ENCODE results near the gene PITPNB. TPM values are rescaled to one million over a fixed set of nuclear protein-coding genes. Genes with fewer than 3 reads are reported as not detected.

Gene PITPNB
- total RNA-seq, 1 donor from 2014 or later, result 58.6 TPM

- H3K4me1 ChIP-seq, result peaks cover 39% of the 10 kb centered on the region
Observed at GRCh38 chr22:27871306-27872014, 47.6 kb downstream of the PITPNB start.

GRCh38 chr22:27870234-27871191, 48.5 kb downstream of the PITPNB start:
- Histone ChIP-seq H3K4me3 (no peak overlapping the region), H3K27ac (no peak overlapping the region), H3K27me3 (ENCODE audit: low read depth) (no peaks in the 10 kb centered on the region), H3K4me1 (peaks cover 40% of the 10 kb centered on the region), H3K36me3 (peaks cover 40% of the 10 kb centered on the region), H3K9me3 (no peaks in the 10 kb centered on the region)
- DNase-seq (no peak), ATAC-seq (no peak)
- TF ChIP-seq, protein P1, sequence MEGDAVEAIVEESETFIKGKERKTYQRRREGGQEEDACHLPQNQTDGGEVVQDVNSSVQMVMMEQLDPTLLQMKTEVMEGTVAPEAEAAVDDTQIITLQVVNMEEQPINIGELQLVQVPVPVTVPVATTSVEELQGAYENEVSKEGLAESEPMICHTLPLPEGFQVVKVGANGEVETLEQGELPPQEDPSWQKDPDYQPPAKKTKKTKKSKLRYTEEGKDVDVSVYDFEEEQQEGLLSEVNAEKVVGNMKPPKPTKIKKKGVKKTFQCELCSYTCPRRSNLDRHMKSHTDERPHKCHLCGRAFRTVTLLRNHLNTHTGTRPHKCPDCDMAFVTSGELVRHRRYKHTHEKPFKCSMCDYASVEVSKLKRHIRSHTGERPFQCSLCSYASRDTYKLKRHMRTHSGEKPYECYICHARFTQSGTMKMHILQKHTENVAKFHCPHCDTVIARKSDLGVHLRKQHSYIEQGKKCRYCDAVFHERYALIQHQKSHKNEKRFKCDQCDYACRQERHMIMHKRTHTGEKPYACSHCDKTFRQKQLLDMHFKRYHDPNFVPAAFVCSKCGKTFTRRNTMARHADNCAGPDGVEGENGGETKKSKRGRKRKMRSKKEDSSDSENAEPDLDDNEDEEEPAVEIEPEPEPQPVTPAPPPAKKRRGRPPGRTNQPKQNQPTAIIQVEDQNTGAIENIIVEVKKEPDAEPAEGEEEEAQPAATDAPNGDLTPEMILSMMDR (IDR thresholded peaks at IDR 0.05), result no peak
- intact Hi-C loops (cut with DNase I), result no loop called here

More at GRCh38 chr22:27871306-27872014, 47.6 kb downstream of the PITPNB start:
- no peak for ATAC-seq
- no peaks in the 10 kb centered on the region for H3K27me3 ChIP-seq (ENCODE audit: low read depth)
- no peaks in the 10 kb centered on the region for H3K9me3 ChIP-seq
- TF ChIP-seq, protein P1 (IDR thresholded peaks at IDR 0.05), result no peak
- no peak overlapping the region for H3K27ac ChIP-seq
- peaks cover 43% of the 10 kb centered on the region for H3K36me3 ChIP-seq
- intact Hi-C loops (cut with DNase I), result no loop called here
- DNase-seq, result no peak
- no peak overlapping the region for H3K4me3 ChIP-seq

GRCh38 chr22:27868732-27869282, 50.2 kb downstream of the PITPNB start:
- Histone ChIP-seq H3K4me1 (peaks cover 38% of the 10 kb centered on the region), H3K9me3 (no peaks in the 10 kb centered on the region), H3K4me3 (no peak overlapping the region), H3K36me3 (peaks cover 39% of the 10 kb centered on the region), H3K27ac (peak overlapping the region; percentile 27), H3K27me3 (ENCODE audit: low read depth) (no peaks in the 10 kb centered on the region)
- DNase-seq (no peak), ATAC-seq (no peak)
- TF ChIP-seq, protein P1 (IDR thresholded peaks at IDR 0.05), result no peak
- intact Hi-C loops (cut with DNase I), result no loop called here

DNA sequence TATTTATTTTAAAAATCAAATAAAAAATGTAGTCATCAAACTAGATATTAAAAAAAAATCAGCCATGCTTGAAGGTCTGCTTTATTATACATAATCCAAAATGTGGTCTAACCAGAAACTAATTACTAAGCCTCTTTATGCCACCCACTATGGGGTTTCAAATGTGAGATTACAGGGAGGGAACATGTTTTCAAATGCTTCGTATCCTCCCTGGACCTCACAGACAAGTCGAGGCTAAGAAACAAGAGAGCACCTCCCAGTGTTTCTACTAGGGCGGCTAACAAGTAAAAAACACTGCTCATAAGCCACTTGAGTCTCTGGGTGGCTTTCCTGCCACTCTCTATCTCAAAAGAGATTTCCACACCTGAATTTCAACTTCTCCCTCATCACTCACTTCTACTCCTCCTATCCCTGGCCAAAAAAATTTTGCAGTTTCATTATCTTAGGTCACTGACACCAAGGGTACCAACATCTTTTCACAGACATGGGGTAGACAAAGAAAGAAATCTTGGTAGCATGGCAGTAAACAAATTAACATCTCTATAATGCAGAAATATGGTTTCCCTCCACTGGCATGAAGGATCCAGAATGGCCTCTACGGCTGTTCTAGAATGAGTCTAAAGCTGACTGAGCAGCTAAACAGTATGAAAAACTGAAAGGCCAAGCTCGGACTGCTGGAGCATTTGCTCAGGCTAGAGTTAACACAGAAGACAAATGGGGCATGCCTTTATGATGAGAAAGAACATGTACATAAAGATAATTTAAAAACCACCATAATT, 50.9 kb downstream of the PITPNB start:
- ATAC-seq, result peak in 1 of 2 donors; percentile 18
- Histone ChIP-seq H3K9me3 (no peaks in the 10 kb centered on the region), H3K27ac (peak overlapping the region; percentile 27), H3K4me1 (peaks cover 41% of the 10 kb centered on the region), H3K4me3 (no peak overlapping the region), H3K36me3 (peaks cover 32% of the 10 kb centered on the region), H3K27me3 (ENCODE audit: low read depth) (no peaks in the 10 kb centered on the region)
- TF ChIP-seq, protein P1 (IDR thresholded peaks at IDR 0.05), result no peak
- no peak for DNase-seq
- intact Hi-C loops (cut with DNase I), result no loop called here
